Karpas-422 (cell line): ENCODE results near the gene STK32C. TPM values are rescaled to one million over a fixed set of nuclear protein-coding genes. Genes with fewer than 3 reads are reported as not detected.

ENCODE experiments used
- DNase-seq: peaks from one replicate; pipeline ENCODE4 v3.0.0-alpha.2; 2015
- H2AFZ ChIP-seq: fragments of 200-600 bp; sonication (generic); 2 replicates; pipeline ENCODE4 v1.6.1; 2014; ENCODE audit warnings: antibody characterized with exemption, low read length, mixed read lengths
- H3K27ac ChIP-seq: fragments of 200-600 bp; sonication (generic); 2 replicates; pipeline ENCODE4 v1.5.1; 2014; ENCODE audit warnings: mild to moderate bottlenecking, low read length, moderate library complexity
- H3K27me3 ChIP-seq: fragments of 200-600 bp; sonication (generic); 2 replicates; pipeline ENCODE4 v1.6.1; 2014; ENCODE audit warnings: low read length, mixed read lengths
- H3K36me3 ChIP-seq: fragments of 200-600 bp; sonication (generic); 2 replicates; pipeline ENCODE4 v1.6.1; 2014; ENCODE audit warnings: low read length, mixed read lengths; ENCODE audit not compliant: insufficient read depth
- H3K4me1 ChIP-seq: fragments of 200-600 bp; sonication (generic); 2 replicates; pipeline ENCODE4 v1.6.1; 2014; ENCODE audit warnings: mild to moderate bottlenecking, low read length, mixed read lengths
- H3K4me2 ChIP-seq: fragments of 200-600 bp; sonication (generic); 2 replicates; pipeline ENCODE4 v1.6.1; 2014; ENCODE audit warnings: low read length, low read depth, mild to moderate bottlenecking; ENCODE audit not compliant: poor library complexity, severe bottlenecking
- H3K4me3 ChIP-seq: fragments of 200-600 bp; sonication (generic); 2 replicates; pipeline ENCODE4 v1.5.1; 2014; ENCODE audit warnings: mild to moderate bottlenecking, antibody characterized with exemption, low read length, mixed read lengths
- H3K79me2 ChIP-seq: fragments of 200-600 bp; sonication (generic); 2 replicates; pipeline ENCODE4 v1.6.1; 2014; ENCODE audit warnings: mild to moderate bottlenecking, low read length, mixed read lengths
- H3K9ac ChIP-seq: fragments of 200-600 bp; sonication (generic); 2 replicates; pipeline ENCODE4 v1.6.0; 2014; ENCODE audit warnings: low read length
- H3K9me2 ChIP-seq: fragments of 200-600 bp; sonication (generic), shearing (Covaris generic); replicated peaks from 2 replicates; pipeline ENCODE4 v1.6.0; 2014; ENCODE audit warnings: mild to moderate bottlenecking, low read length, moderate library complexity; ENCODE audit not compliant: insufficient read depth
- H3K9me3 ChIP-seq: fragments of 300-700, 200-600 bp; sonication (generic); 2 replicates; pipeline ENCODE4 v1.6.1; 2014; ENCODE audit warnings: low read length, mixed read lengths
- H4K20me1 ChIP-seq: fragments of 200-600 bp; sonication (generic); 2 replicates; pipeline ENCODE4 v1.6.1; 2014; ENCODE audit warnings: mild to moderate bottlenecking, antibody characterized with exemption, low read length, low read depth; ENCODE audit not compliant: insufficient read depth
- total RNA-seq: library from RNA; depleted of rRNA; stranded (reverse); fragments of >200 nt; shearing (Covaris generic); gene quantifications from 2 replicates; pipeline ENCODE4 v1.2.3, GENCODE V29; 2014; ENCODE audit warnings: low replicate concordance

STK32C gene
- total RNA-seq, 1 experiment from 2014 or later, result 8.4 TPM

DNA sequence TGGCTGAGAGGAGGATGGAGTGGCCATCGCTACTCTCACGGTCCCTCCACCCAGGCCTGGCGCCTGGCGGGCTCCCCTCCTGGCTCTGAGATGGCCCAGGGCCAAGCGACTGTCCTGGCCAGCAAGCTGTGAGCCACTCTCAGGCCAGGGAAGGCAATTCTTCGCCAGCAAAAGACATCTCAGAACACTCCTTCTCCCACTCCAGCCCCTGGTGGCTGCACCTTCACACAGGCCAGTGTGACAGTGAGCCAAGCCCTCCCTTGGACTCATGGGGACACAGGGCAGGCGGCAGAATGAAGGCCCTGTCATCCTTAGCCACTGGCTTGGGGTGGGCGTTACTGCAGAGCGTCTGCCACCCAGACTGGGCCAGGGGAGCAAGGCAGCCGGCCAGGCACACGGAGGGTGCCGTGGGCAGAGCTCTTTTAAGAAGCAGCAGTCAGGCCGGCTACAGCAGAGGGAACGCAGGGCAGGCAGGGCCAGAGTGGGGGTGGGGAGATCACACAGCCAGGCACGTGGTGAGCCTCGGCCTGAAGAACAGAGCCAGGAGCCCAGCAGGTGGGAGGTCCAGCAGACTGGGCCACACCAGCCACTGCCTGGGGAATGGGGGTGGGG is 14.4 kb downstream of the STK32C start:
- Histone ChIP-seq H3K27me3 (no peaks in the 10 kb centered on the region), H4K20me1 (no peaks in the 10 kb centered on the region), H3K4me2 (no peak overlapping the region)

DNA sequence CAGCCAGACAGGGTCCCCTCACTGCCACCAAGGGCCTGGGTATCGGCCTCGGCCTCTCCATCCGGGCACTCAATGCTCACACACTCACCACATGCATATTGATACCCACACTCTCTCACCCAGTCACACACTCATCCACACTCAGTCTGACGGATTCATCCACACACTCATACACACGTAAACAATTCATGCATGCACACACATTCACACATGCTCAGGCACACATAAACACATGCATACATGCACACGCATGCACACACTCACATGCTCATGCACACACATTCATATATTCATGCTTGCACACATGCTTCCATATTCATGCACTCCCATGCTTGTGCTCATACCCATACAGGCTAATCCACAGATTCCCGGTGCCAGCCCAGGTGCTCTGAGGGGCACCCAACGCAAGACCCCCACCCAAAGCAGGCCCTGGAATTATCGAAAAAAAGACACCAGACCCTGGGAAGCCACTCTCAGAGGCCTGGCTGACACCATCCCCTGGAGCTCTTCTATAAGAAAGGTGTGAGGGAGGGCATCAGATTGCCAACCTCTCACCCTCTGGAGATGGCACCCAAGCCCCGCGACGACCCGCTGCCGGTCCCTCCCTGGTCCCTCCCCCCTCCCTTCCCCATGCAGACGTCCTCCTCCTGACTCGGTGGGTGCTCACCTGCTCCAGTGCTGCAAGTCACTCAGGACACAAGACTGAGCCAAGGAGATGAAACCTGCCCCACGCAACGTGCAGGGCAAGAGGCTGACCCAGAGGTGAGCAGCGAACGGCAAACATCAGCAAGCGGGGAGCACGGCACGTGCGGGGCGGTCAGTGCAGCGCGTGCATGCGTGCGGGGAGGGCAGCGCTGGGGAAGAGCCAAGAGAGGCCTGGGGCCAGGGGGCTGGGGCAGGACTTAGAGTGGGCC is 15.2 kb downstream of the STK32C start:
- Histone ChIP-seq H3K79me2 (no peaks in the 10 kb centered on the region), H3K9me2 (no peaks in the 10 kb centered on the region), H3K9me3 (no peaks in the 10 kb centered on the region), H3K4me2 (no peak overlapping the region), H3K27ac (no peak overlapping the region), H3K9ac (no peak overlapping the region), H3K4me3 (no peak overlapping the region), H3K4me1 (no peaks in the 10 kb centered on the region), H3K27me3 (no peaks in the 10 kb centered on the region), H4K20me1 (no peaks in the 10 kb centered on the region), H3K36me3 (no peaks in the 10 kb centered on the region), H2AFZ (no peak overlapping the region)
- no peak for DNase-seq

More for the DNA sequence above, 14.4 kb downstream of the STK32C start:
- Histone ChIP-seq H3K4me3 (no peak overlapping the region), H3K27ac (no peak overlapping the region), H3K4me1 (no peaks in the 10 kb centered on the region), H3K36me3 (no peaks in the 10 kb centered on the region), H3K79me2 (no peaks in the 10 kb centered on the region), H3K9ac (no peak overlapping the region), H3K9me2 (no peaks in the 10 kb centered on the region), H3K9me3 (no peaks in the 10 kb centered on the region), H2AFZ (no peak overlapping the region)
- DNase-seq, result no peak

DNA sequence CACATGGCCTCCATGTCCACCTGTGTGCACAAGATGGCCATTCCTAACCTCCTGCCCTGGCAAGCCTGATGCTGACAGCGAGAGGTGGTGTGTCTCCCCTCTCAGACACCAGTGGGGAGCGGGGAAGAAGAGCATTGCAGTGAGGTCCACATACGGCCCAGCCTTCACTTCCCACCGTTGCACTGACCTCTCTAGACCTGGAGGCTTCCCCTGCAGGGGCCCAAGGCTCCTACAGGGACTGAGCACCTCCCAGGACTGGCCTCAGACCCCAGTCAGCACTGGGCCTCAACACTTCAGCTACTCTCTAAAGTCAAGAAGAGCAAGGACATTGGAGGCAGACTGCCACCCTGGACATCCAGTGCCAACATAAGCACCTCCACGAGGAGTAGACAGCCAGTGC is 15.9 kb downstream of the STK32C start:
- no peaks in the 10 kb centered on the region for H3K4me1 ChIP-seq
- DNase-seq, result no peak
- no peak overlapping the region for H3K4me3 ChIP-seq
- H3K9me2 ChIP-seq, result no peaks in the 10 kb centered on the region
- H3K79me2 ChIP-seq, result no peaks in the 10 kb centered on the region
- no peaks in the 10 kb centered on the region for H3K9me3 ChIP-seq
- no peaks in the 10 kb centered on the region for H3K36me3 ChIP-seq
- H3K27me3 ChIP-seq, result no peaks in the 10 kb centered on the region
- H3K4me2 ChIP-seq, result no peak overlapping the region
- no peak overlapping the region for H3K9ac ChIP-seq
- no peak overlapping the region for H3K27ac ChIP-seq
- H2AFZ ChIP-seq, result no peak overlapping the region
- H4K20me1 ChIP-seq, result no peaks in the 10 kb centered on the region

DNA sequence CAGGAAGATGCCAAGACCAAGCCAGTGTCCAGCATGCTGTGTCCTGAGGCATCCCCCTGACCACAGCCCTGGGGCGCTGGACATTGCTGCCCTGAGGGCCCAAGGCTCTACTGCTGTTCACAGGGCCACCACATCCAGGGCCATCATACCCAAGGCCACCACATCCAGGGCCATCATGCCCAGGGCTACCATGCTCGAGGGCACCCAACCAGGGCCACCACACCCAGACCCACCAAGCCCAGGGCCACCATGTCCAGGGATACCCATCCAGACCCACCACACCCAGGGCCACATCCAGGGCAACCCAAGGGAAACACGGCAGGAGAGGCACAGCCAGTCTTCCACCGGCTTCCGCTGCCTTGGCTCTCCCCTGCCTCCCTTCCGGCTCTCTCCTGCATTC is 17.1 kb downstream of the STK32C start:
- no peaks in the 10 kb centered on the region for H3K4me1 ChIP-seq

DNA sequence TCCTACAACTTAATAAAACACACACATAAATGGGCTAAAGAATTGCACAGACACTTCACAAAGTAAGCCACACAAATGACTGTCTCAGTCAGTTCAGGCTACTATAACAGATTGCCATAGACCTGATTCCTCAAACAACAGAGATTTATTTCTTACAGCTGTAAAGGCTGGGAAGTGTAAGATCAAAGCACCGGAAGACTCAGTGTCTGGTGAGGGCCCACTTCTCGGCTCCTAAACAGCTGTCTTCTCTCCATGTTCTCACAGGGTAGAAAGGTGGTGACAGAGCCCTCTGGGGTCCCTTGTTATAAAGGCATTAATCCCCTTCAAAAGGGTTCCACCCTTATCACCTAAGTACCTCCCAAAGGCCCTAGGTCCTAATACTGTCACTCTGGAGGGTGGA is 18.3 kb downstream of the STK32C start:
- no peak overlapping the region for H3K9ac ChIP-seq
- H3K4me1 ChIP-seq, result no peaks in the 10 kb centered on the region
- H3K9me2 ChIP-seq, result no peaks in the 10 kb centered on the region
- no peak overlapping the region for H3K4me3 ChIP-seq
- DNase-seq, result no peak
- no peaks in the 10 kb centered on the region for H3K9me3 ChIP-seq
- no peaks in the 10 kb centered on the region for H4K20me1 ChIP-seq
- H3K4me2 ChIP-seq, result no peak overlapping the region
- H3K27me3 ChIP-seq, result no peaks in the 10 kb centered on the region
- no peaks in the 10 kb centered on the region for H3K36me3 ChIP-seq
- H3K27ac ChIP-seq, result no peak overlapping the region
- H3K79me2 ChIP-seq, result no peaks in the 10 kb centered on the region
- H2AFZ ChIP-seq, result no peak overlapping the region

More for the DNA sequence above, 17.1 kb downstream of the STK32C start:
- H3K36me3 ChIP-seq, result no peaks in the 10 kb centered on the region
- no peaks in the 10 kb centered on the region for H3K79me2 ChIP-seq
- H3K9me3 ChIP-seq, result no peaks in the 10 kb centered on the region
- H3K4me3 ChIP-seq, result no peak overlapping the region
- no peaks in the 10 kb centered on the region for H3K27me3 ChIP-seq
- H3K4me2 ChIP-seq, result no peak overlapping the region
- H3K9me2 ChIP-seq, result no peaks in the 10 kb centered on the region
- H4K20me1 ChIP-seq, result no peaks in the 10 kb centered on the region
- H3K9ac ChIP-seq, result no peak overlapping the region
- no peak overlapping the region for H3K27ac ChIP-seq
- DNase-seq, result no peak
- no peak overlapping the region for H2AFZ ChIP-seq

DNA sequence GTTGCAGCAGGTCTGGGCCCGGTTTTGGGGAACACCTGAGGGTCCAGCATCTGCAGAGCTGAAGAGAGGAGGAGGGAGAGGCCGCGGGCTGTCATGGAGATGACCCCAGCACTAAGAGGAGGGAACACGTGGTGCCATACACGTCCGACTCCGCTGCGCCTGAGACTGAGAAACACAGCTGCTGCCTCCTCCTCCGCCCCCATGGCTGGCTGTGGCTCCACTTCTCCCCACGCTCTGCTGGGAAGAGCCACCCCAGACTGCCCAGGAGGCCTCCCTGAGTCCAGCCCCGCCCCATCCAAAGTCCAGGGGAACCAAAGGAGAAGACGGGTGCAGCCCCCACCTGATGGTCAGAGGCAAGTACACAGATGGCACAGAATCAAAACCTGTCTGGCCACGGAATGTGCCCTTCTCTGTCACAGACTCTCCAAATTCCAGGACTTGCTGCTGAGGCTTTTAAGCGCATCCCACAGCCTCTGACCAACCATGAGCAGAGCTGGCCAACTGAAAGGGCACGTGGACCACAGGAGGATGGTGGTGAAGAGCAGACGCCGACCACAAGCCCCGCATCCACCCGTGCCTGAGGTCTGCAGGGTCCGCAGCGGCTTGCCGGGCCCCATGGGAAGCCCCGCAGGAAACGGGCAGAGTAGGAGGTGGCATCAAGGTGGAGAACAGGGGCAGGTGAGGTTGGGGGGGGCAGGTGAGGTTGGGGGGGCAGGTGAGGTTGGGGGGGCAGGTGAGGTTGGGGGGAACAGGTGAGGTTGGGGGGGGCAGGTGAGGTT is 24.0 kb downstream of the STK32C start:
- no peak overlapping the region for H2AFZ ChIP-seq
- no peak overlapping the region for H3K4me2 ChIP-seq
- H3K4me1 ChIP-seq, result no peaks in the 10 kb centered on the region
- no peaks in the 10 kb centered on the region for H3K27me3 ChIP-seq
- H3K9ac ChIP-seq, result no peak overlapping the region
- H4K20me1 ChIP-seq, result no peaks in the 10 kb centered on the region
- no peak for DNase-seq
- H3K4me3 ChIP-seq, result no peak overlapping the region
- no peaks in the 10 kb centered on the region for H3K36me3 ChIP-seq
- no peak overlapping the region for H3K27ac ChIP-seq
- no peaks in the 10 kb centered on the region for H3K9me2 ChIP-seq
- no peaks in the 10 kb centered on the region for H3K79me2 ChIP-seq
- H3K9me3 ChIP-seq, result no peaks in the 10 kb centered on the region

DNA sequence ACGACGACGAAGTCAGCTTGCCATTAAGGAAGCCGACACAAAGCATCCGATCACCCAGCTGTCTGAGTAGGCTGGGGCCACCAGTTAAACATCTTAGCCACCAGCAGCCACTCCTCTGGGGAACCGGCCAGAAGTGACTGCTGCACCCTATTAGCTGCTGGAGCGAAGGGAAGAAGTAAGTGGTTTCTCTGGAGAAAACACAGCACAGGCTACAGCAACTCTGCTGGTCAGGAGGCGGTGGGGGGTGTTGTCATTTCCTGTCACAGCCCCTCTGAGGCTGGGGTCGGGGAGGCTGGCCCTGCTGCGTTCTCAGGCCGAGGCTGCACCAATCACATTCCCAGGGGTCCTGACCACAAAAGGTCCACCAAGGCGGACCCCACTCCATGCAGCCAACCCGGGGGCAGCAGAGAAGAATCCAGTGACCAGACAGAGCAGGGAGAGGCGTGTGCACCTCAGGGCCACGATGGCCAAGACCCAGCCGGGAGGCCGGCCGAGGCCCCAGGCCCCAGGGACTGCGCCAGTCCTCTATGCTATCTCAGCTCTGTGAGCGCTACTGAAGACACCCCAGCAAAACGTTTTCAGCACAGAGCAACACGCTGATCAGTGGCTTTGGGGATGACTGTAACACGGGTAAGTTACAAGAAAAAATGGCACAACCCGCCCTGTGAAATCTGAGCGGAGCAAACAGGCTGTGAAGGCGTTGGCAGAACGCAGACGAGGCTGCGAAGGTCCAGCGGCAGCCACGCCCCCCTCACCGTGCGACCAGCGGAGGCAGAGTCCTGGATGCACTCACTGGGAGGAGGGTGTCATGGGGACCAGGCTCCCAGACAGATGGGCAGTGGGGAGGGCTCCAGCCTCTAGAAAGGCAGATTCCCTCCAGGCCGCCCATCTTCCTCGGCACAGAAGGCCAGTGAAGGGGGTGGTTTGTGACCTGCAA is 24.8 kb downstream of the STK32C start:
- no peak overlapping the region for H3K4me3 ChIP-seq
- no peaks in the 10 kb centered on the region for H3K9me3 ChIP-seq
- no peaks in the 10 kb centered on the region for H3K79me2 ChIP-seq
- H3K9me2 ChIP-seq, result no peaks in the 10 kb centered on the region
- no peak overlapping the region for H3K4me2 ChIP-seq
- no peaks in the 10 kb centered on the region for H4K20me1 ChIP-seq
- no peaks in the 10 kb centered on the region for H3K4me1 ChIP-seq
- H3K27ac ChIP-seq, result no peak overlapping the region
- H2AFZ ChIP-seq, result no peak overlapping the region
- no peaks in the 10 kb centered on the region for H3K36me3 ChIP-seq
- H3K27me3 ChIP-seq, result no peaks in the 10 kb centered on the region
- DNase-seq, result no peak
- no peak overlapping the region for H3K9ac ChIP-seq
